Stimulated activated CD8-positive, alpha-beta memory T cell treated with anti-CD3 and anti-CD28 coated beads, Interleukin-15, amount 100 ng/mL, for 1 hour (primary cell): ENCODE results near the gene PLEKHD1.

Experiments
- DNase-seq: peaks from one replicate; pipeline ENCODE4 v3.0.0-alpha.2; 2020; ENCODE audit warnings: low read depth

Gene PLEKHD1

GRCh38 chr14:69518289-69519101, 34.0 kb downstream of the PLEKHD1 start:
- DNase-seq = no peak

DNA sequence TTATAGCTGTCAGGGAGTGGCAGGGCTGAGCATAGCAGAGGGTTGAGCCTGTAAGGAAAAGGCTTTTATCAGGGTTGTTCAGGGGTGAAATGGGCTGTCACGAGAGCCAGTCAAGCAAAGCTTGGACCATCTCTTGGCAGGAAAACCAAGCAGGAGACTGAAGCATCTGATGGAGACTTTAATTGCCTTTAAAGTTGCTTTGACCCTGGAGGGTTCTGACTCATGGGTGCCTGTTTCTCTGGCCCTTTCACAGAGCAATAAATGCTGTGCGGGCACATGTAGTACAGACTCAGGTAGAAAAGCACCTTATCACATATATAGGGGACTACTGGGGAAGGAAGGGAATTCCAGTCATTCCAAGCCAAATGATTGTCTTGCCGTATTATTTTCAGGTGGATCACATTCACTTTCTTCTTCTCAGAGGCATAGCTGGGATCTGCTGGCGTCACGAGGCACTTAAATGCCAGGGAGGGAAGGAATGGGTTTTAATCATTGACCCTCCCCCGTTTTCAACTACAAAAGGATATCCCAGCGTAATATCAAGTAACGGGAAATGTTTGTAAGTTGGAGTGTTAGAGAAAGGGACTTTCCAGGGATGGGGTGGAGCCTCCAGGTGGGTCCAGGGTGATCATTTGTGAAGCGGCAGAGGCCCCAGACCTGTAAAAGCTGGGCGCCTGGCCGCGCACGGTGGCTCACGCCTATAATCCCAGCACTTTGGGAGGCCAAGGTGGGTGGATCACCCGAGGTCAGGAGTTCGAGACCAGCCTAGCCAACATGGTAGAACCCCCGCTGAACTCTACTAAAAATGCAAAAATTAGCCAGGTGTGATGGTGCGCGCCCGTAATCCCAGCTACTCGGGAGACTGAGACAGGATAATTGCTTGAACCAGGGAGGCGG, 34.9 kb downstream of the PLEKHD1 start:
- no peak for DNase-seq

DNA sequence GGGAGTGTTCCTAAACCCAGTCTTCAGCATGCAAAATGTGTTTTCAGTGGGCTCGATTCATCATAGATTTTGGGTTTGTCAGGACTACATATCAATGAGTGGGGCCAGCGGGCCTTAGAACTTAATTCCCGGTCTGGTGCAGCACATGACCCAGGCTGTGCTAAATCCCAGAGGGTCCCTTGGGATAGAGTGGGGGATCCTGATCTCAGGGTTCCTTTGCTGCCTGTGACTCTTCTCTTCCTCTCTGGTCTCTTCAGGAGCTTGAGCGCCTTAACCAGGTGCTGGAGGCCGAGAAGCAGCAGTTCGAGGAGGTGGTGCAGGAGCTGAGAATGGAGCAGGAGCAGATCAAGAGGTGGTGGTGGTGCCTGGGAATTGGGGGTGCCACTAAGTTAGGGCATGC, 37.5 kb downstream of the PLEKHD1 start:
- DNase-seq = no peak

GRCh38 chr14:69525896-69526295, 41.4 kb downstream of the PLEKHD1 start:
- no peak for DNase-seq

DNA sequence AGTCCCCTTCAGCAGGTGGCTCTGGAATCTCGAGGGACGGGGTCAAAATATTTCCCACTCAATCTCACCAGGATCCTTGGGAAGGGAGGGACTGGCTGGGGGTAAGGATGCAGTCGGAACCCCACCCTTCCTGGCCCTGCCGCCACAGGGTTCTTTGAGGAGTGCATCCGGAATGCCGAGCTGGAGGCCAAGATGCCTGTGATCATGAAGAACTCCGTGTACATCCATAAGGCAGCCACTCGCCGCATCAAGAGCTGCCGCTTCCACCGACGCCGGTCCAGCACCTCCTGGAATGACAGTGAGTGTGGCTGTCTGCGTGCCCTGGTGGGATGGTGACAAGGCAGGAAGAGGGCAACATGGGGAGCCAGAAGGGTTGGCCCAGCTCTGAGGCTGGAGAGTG, 43.1 kb downstream of the PLEKHD1 start:
- no peak for DNase-seq

- no peak for DNase-seq
Measured at GRCh38 chr14:69528143-69528542, 43.6 kb downstream of the PLEKHD1 start.

DNA sequence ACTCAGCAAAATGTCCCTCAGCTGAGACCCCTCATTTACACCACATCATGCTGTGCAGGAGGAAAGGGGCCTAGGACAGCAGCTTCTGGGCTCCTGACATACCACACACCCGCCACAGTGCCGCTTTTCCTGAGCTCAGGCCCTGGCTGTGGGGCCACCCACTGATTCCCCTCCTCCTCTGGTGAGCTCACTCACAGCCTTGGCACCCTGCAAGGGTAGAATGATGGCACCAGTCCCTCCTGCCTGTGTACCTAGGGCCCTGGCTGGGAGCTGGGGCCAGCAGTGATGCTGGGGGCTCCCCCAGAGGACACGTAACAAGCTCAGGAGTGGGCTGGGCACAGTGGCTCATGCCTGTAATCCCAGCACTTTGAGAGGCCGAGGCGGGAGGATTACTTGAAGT, 44.4 kb downstream of the PLEKHD1 start:
- DNase-seq = no peak

DNA sequence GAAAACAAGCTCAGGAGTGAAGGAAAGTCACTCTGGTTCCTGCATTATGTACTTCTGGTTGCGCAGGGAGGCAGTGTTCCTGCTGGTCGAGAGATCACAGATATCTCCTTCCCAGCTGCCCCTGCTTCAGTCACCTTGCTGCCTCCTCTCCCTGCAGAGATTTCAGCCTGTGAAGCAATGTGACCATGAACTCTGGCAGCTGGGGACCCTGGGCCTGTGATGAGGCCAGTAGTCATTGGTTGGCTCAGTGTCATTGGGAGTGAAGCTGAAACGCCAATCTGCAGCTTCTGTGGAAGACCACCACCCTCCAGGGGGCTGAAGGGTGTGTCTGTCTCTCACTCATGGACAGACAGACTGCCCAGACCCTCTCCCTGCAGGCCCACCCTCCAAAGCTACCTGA, 45.0 kb downstream of the PLEKHD1 start:
- no peak for DNase-seq

- DNase-seq = no peak
Measured at GRCh38 chr14:69530095-69530494, 45.6 kb downstream of the PLEKHD1 start.

GRCh38 chr14:69531135-69531534, 46.6 kb downstream of the PLEKHD1 start:
- DNase-seq = no peak

DNA sequence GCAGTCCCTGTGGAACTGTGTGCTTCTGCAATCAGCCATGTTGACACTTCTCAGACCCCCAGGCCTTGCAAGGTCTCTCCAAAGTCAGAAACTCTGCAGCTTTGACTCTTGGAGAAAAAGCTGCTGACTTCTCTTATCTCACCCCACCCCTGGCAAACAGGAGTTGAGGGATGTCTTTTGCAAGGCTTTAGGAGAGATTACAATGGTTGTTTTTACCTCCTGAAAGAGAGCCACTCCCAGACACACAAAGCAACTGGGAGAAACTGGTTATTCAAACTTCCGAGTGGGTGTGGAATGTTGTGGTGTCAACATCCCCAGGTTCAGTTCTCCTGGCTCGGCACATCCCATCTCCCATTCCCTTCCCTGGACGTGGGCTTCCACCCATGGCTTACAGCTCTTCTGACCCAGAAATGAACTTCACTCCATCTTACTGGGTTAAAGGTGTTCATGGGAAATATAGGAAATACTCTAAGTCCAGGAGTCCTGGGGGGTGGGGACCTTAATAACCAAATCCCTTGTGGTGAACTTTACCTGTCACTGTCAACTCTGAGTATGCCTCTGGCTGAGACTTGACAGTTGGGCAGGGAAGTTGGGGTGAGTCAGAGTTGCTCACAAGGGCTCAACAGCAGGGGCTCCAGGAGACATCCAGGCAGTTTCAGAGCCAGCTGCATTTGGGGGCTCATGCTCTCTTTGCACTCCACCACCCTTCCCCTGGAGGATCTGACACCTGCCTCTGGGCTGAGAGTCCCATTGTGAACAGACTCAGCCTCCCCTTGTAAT, 48.2 kb downstream of the PLEKHD1 start:
- DNase-seq = no peak

- no peak for DNase-seq
Measured at GRCh38 chr14:69535230-69535848, 50.8 kb downstream of the PLEKHD1 start.

DNA sequence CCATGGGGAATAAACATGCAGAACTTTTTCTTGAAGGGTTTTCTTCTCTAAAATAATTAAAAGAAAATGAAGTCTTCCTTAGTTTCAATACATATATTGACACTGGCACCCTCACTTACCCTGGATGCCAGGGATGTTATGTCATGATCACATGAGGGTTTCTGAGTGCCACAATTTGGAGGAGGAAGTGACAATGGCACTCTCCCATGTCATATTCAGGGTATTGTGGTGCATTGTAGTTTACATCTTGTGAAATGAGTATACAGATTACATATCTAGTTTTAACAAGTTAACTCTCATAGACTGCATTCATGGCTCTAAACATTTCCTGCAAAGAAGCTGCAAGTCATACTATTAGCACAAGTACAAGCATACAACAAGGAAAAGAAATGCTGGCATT, 52.4 kb downstream of the PLEKHD1 start:
- no peak for DNase-seq

DNA sequence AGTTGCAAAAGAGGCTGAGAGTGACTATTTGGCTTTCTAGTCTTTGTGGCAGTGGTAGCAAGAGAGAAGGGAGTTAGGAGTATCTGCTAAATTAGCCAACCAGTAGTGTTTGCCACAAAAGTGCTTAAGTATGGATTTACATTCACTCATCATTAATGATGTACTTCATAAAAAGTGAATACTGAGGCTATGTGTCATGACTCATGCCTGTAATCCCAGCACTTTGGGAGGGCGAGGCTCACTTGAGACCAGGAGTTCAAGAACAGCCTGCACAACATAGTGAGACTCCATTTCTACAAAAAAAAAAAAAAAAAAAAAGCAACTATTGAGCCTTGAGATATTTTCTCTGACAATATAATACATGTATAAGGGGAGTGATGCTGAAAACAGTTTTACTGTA, 53.4 kb downstream of the PLEKHD1 start:
- no peak for DNase-seq

- no peak for DNase-seq
Measured at GRCh38 chr14:69538766-69539165, 54.2 kb downstream of the PLEKHD1 start.

DNA sequence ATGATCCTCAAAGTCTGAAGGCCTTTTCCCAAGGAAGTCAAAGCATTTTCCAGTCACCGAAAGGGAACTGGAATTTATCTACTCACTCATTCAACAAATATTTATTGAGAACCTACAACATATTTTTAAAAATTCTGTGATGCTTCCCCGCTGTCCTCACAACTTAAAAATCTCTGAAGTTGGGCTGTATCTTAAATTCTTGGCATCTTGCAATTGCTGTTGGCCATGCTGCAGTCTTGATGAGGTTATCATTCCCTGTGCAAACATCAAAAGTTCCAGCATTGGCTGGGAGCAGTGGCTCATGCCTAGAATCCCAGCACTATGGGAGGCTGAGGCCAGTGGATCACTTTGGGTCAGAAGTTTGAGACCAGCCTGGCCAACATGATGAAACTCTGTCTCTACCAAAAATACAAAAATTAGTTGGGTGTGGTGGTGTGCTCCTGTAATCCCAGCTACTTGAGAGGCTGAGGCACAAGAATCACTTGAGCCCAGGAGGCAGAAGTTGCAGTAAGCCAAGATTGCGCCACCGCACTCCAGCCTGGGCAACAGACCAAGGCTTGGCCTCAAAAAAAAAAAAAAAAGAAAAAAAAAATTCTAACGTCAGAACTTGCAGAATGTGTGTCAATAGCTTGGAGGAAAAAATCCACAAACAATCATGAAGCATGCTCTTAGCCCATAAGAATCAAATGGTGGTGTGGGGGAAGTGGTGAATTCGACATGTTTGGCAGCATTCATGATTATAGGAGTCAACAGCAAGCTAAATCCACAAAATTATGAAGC, 55.3 kb downstream of the PLEKHD1 start:
- no peak for DNase-seq

GRCh38 chr14:69540654-69541335, 56.3 kb downstream of the PLEKHD1 start:
- DNase-seq = no peak

DNA sequence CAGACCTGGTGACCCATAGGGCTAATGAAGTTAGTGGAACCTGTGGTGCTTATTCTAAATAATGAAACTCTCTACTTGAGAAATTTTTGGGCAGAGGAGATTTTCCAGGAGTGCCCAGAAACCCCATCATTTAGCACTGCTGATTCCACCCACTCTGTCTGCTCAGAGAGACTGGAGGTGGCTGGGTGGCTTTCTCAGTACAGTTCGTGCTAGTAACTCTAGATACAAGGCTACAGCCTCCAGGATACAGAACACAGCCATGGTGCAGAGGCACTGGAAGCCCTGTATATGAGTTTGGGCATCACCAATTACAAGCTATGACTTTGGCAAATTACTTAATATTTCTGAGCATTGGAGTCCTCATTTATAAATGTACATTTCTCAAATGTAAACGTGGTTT, 57.8 kb downstream of the PLEKHD1 start:
- DNase-seq = no peak

GRCh38 chr14:69543341-69544115, 59.0 kb downstream of the PLEKHD1 start:
- DNase-seq = no peak
